Measurements from ENCODE around the gene SPTBN4.
"Not testable (repeated sequence)": the region's sequence is repeated elsewhere in the genome, so short reads cannot be mapped to it uniquely, and the experiment has no call there.

The SPTBN4 gene

GRCh38 chr19:40588926-40589569, 122.2 kb downstream of the SPTBN4 start:
- Histone ChIP-seq H4K20me1 (ENCODE audit: low read depth, low read length) (no peaks in the 10 kb centered on the region), H2AFZ (ENCODE audit: low read depth, low read length, severe bottlenecking) (no peak overlapping the region), H3K9me2 (replicated peaks; ENCODE audit: insufficient read depth, low read length) (no peaks in the 10 kb centered on the region), H3K27ac (ENCODE audit: low read depth, low read length) (no peak overlapping the region), H3K4me2 (ENCODE audit: low read depth, low read length, poor library complexity, severe bottlenecking) (no peak overlapping the region), H3F3A (ENCODE audit: insufficient read depth) (no peaks in the 10 kb centered on the region), H3K9me3 (ENCODE audit: insufficient read depth, low read length) (no peaks in the 10 kb centered on the region), H3K79me2 (ENCODE audit: insufficient read depth, low read length) (no peaks in the 10 kb centered on the region), H3K36me3 (ENCODE audit: low read length) (no peaks in the 10 kb centered on the region), H3K4me3 (ENCODE audit: insufficient read depth, low read length, poor library complexity, severe bottlenecking) (no peak overlapping the region), H3K27me3 (ENCODE audit: low read length) (no peaks in the 10 kb centered on the region), H3K9ac (ENCODE audit: low read length) (no peak overlapping the region)
- no peak for TF ChIP-seq EZH2phosphoT487 (conservative IDR thresholded peaks at IDR 0.05; ENCODE audit: low read length)
- no peak for TF ChIP-seq CTCF (IDR thresholded peaks at IDR 0.05; ENCODE audit: insufficient read depth, low read length, poor library complexity, severe bottlenecking)

GRCh38 chr19:40589591-40590429, 123.0 kb downstream of the SPTBN4 start:
- Histone ChIP-seq H3F3A (ENCODE audit: insufficient read depth) (no peaks in the 10 kb centered on the region), H3K4me3 (ENCODE audit: insufficient read depth, low read length, poor library complexity, severe bottlenecking) (no peak overlapping the region), H3K9ac (ENCODE audit: low read length) (no peak overlapping the region), H3K79me2 (ENCODE audit: insufficient read depth, low read length) (no peaks in the 10 kb centered on the region), H3K27ac (ENCODE audit: low read depth, low read length) (no peak overlapping the region), H3K4me2 (ENCODE audit: low read depth, low read length, poor library complexity, severe bottlenecking) (no peak overlapping the region), H3K27me3 (ENCODE audit: low read length) (no peaks in the 10 kb centered on the region), H3K9me2 (replicated peaks; ENCODE audit: insufficient read depth, low read length) (no peaks in the 10 kb centered on the region), H3K9me3 (ENCODE audit: insufficient read depth, low read length) (no peaks in the 10 kb centered on the region), H4K20me1 (ENCODE audit: low read depth, low read length) (no peaks in the 10 kb centered on the region), H3K36me3 (ENCODE audit: low read length) (no peaks in the 10 kb centered on the region), H2AFZ (ENCODE audit: low read depth, low read length, severe bottlenecking) (no peak overlapping the region)
- no peak for TF ChIP-seq EZH2phosphoT487 (conservative IDR thresholded peaks at IDR 0.05; ENCODE audit: low read length)
- TF ChIP-seq CTCF (IDR thresholded peaks at IDR 0.05; ENCODE audit: insufficient read depth, low read length, poor library complexity, severe bottlenecking), result no peak

GRCh38 chr19:40590464-40591265, 123.9 kb downstream of the SPTBN4 start:
- Histone ChIP-seq H3F3A (ENCODE audit: insufficient read depth) (no peaks in the 10 kb centered on the region), H3K27me3 (ENCODE audit: low read length) (no peaks in the 10 kb centered on the region), H3K27ac (ENCODE audit: low read depth, low read length) (no peak overlapping the region)

GRCh38 chr19:40591724-40592123, 124.9 kb downstream of the SPTBN4 start:
- H3F3A ChIP-seq (ENCODE audit: insufficient read depth); H2AFZ ChIP-seq (ENCODE audit: low read depth, low read length, severe bottlenecking); H4K20me1 ChIP-seq (ENCODE audit: low read depth, low read length); H3K27ac ChIP-seq (ENCODE audit: low read depth, low read length); H3K79me2 ChIP-seq (ENCODE audit: insufficient read depth, low read length); H3K9me3 ChIP-seq (ENCODE audit: insufficient read depth, low read length); H3K36me3 ChIP-seq (ENCODE audit: low read length); H3K4me2 ChIP-seq (ENCODE audit: low read depth, low read length, poor library complexity, severe bottlenecking); H3K9me2 ChIP-seq (replicated peaks; ENCODE audit: insufficient read depth, low read length); H3K9ac ChIP-seq (ENCODE audit: low read length); H3K4me3 ChIP-seq (ENCODE audit: insufficient read depth, low read length, poor library complexity, severe bottlenecking); H3K27me3 ChIP-seq (ENCODE audit: low read length): not testable (repeated sequence)

More at GRCh38 chr19:40590464-40591265, 123.9 kb downstream of the SPTBN4 start:
- no peak for TF ChIP-seq CTCF (IDR thresholded peaks at IDR 0.05; ENCODE audit: insufficient read depth, low read length, poor library complexity, severe bottlenecking)
- TF ChIP-seq EZH2phosphoT487 (conservative IDR thresholded peaks at IDR 0.05; ENCODE audit: low read length), result no peak
- Histone ChIP-seq H3K36me3 (ENCODE audit: low read length) (no peaks in the 10 kb centered on the region), H3K79me2 (ENCODE audit: insufficient read depth, low read length) (no peaks in the 10 kb centered on the region), H3K4me2 (ENCODE audit: low read depth, low read length, poor library complexity, severe bottlenecking) (no peak overlapping the region), H3K9me2 (replicated peaks; ENCODE audit: insufficient read depth, low read length) (no peaks in the 10 kb centered on the region), H2AFZ (ENCODE audit: low read depth, low read length, severe bottlenecking) (no peak overlapping the region), H3K9me3 (ENCODE audit: insufficient read depth, low read length) (no peaks in the 10 kb centered on the region), H4K20me1 (ENCODE audit: low read depth, low read length) (no peaks in the 10 kb centered on the region), H3K4me3 (ENCODE audit: insufficient read depth, low read length, poor library complexity, severe bottlenecking) (no peak overlapping the region), H3K9ac (ENCODE audit: low read length) (no peak overlapping the region)

Measured in SU-DHL-6 (cell line).